HL-60 (cell line): ENCODE results near the gene STPG2.

Source experiments
- GABPA ChIP-seq: IDR thresholded peaks from 2 replicates; pipeline ENCODE4 v1.6.1; 2012; ENCODE audit warnings: low read depth
- POLR2AphosphoS5 ChIP-seq: IDR thresholded peaks from 2 replicates; pipeline ENCODE4 v1.6.1; 2012; ENCODE audit warnings: low read depth
- TF ChIP-seq, protein P1 (sequence below): IDR thresholded peaks from 2 replicates; pipeline ENCODE4 v1.6.1; 2012; ENCODE audit warnings: low read depth; ENCODE audit not compliant: insufficient replicate concordance
- TF ChIP-seq, protein P2 (sequence below): IDR thresholded peaks from one replicate; pipeline ENCODE4 v1.5.1; 2011; ENCODE audit warnings: low read length, control low read depth, inconsistent platforms; ENCODE audit not compliant: insufficient read depth

DNA sequence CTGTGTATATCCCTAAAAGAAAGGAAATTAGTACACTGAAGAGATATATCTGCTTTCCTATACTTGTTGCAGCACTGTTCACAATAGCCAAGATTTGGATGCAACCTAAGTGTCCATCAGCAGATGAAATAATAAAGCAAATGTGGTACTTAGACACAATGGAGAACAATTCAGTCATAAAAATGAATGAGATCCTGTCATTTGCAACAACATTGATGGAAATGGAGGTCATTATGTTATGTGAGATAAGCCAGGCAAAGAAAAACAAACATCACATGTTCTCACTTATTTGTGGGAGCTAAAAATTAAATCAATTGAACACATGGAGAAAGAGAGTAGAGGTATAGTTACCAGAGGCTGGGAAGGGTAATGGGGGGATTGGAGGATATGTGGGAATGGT is 611.9 kb downstream of the STPG2 start:
- TF ChIP-seq, protein P1, sequence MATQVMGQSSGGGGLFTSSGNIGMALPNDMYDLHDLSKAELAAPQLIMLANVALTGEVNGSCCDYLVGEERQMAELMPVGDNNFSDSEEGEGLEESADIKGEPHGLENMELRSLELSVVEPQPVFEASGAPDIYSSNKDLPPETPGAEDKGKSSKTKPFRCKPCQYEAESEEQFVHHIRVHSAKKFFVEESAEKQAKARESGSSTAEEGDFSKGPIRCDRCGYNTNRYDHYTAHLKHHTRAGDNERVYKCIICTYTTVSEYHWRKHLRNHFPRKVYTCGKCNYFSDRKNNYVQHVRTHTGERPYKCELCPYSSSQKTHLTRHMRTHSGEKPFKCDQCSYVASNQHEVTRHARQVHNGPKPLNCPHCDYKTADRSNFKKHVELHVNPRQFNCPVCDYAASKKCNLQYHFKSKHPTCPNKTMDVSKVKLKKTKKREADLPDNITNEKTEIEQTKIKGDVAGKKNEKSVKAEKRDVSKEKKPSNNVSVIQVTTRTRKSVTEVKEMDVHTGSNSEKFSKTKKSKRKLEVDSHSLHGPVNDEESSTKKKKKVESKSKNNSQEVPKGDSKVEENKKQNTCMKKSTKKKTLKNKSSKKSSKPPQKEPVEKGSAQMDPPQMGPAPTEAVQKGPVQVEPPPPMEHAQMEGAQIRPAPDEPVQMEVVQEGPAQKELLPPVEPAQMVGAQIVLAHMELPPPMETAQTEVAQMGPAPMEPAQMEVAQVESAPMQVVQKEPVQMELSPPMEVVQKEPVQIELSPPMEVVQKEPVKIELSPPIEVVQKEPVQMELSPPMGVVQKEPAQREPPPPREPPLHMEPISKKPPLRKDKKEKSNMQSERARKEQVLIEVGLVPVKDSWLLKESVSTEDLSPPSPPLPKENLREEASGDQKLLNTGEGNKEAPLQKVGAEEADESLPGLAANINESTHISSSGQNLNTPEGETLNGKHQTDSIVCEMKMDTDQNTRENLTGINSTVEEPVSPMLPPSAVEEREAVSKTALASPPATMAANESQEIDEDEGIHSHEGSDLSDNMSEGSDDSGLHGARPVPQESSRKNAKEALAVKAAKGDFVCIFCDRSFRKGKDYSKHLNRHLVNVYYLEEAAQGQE: no peak
- TF ChIP-seq POLR2AphosphoS5: no peak
- TF ChIP-seq, protein P2, sequence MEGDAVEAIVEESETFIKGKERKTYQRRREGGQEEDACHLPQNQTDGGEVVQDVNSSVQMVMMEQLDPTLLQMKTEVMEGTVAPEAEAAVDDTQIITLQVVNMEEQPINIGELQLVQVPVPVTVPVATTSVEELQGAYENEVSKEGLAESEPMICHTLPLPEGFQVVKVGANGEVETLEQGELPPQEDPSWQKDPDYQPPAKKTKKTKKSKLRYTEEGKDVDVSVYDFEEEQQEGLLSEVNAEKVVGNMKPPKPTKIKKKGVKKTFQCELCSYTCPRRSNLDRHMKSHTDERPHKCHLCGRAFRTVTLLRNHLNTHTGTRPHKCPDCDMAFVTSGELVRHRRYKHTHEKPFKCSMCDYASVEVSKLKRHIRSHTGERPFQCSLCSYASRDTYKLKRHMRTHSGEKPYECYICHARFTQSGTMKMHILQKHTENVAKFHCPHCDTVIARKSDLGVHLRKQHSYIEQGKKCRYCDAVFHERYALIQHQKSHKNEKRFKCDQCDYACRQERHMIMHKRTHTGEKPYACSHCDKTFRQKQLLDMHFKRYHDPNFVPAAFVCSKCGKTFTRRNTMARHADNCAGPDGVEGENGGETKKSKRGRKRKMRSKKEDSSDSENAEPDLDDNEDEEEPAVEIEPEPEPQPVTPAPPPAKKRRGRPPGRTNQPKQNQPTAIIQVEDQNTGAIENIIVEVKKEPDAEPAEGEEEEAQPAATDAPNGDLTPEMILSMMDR: no peak
- TF ChIP-seq GABPA: no peak
